Astrocyte of the spinal cord (primary cell): ENCODE measurements around the gene AUTS2.

ENCODE experiments used
- DNase-seq: peaks from one replicate; pipeline ENCODE4 v3.0.0; 2011; ENCODE audit warnings: low read depth, low spot score
- H3K4me3 ChIP-seq: 2 replicates; pipeline ENCODE4 v1.5.1; 2011; ENCODE audit warnings: low read depth, mild to moderate bottlenecking, low read length, moderate library complexity
- CTCF ChIP-seq: IDR thresholded peaks from 2 replicates; pipeline ENCODE4 v1.5.1; 2012; ENCODE audit warnings: low read depth, mild to moderate bottlenecking, low read length, inconsistent platforms
- in situ Hi-C: cut with HindIII; loops from 2 replicates; pipeline ENCODE4 v1.10.0; 2017; ENCODE audit warnings: low sequenced_read_pairs

The AUTS2 gene

GRCh38 chr7:70500261-70500660 lies 902.0 kb downstream of the AUTS2 start:
- no peak for TF ChIP-seq CTCF
- in situ Hi-C loops, result no loop called here
- H3K4me3 ChIP-seq, result no peak overlapping the region
- no peak for DNase-seq

DNA sequence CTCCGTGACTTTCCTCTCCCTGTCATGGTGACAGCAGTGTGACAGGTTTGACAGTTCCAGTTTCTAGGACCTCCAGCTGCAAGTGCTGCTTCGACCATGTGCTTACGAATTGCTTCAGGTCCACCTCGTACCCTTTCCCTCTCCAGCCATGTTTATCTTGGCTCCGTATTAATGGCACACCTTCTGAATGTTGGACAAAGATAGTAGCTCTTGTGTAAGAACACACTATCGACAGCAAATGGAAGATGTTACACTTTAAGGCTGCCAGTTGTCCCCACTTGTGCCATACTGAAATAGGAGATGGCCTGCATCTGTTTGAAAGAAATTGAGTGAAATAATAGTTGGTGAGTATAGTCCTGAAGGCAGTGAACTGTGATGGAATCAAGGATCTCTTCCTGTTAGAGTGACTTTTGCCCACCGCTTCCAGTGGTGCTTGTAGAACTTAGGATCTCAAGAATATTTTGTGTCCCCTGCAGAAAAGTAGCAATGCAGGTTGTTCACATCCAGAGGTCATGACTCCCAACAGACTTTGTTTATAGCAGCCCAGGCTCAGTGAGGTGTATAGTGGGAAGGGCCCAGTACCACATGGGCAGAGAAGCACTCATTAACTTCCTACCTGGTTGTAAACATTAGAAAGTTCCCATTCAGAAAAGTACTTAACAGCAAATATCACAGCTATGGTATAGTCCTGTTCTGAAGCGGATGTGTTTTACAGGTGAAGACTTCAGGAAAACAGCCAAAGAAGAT lies 904.0 kb downstream of the AUTS2 start:
- no peak for DNase-seq
- no peak for TF ChIP-seq CTCF
- H3K4me3 ChIP-seq, result no peak overlapping the region
- in situ Hi-C loops, result no loop called here

DNA sequence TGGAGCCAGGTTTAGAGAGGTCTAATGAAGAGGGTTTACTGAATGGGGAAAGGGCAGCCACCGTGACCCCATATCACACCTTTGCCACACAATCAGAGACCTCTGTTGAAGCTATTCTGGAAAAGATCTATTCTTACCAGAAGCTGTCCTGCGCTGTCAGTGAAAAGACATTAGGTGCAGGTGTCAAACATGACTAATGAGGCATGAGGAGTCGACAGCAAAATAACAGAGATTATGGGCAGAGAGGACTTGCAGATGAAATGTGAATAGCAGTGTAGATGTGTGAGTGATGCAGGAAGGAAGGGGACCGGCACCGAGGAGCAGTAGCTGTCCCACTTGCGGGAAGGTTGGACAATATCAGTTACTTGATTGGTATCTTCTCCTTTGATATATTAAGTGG lies 906.0 kb downstream of the AUTS2 start:
- in situ Hi-C loops, result no loop called here
- no peak for DNase-seq
- TF ChIP-seq CTCF, result no peak
- H3K4me3 ChIP-seq, result no peak overlapping the region

- no peak for TF ChIP-seq CTCF
- DNase-seq, result no peak
- in situ Hi-C loops, result no loop called here
- no peak overlapping the region for H3K4me3 ChIP-seq
Observed at GRCh38 chr7:70505468-70505867, 907.2 kb downstream of the AUTS2 start.

- in situ Hi-C loops, result no loop called here
- TF ChIP-seq CTCF, result no peak
- H3K4me3 ChIP-seq, result no peak overlapping the region
- no peak for DNase-seq
Observed at GRCh38 chr7:70505886-70506285, 907.6 kb downstream of the AUTS2 start.

DNA sequence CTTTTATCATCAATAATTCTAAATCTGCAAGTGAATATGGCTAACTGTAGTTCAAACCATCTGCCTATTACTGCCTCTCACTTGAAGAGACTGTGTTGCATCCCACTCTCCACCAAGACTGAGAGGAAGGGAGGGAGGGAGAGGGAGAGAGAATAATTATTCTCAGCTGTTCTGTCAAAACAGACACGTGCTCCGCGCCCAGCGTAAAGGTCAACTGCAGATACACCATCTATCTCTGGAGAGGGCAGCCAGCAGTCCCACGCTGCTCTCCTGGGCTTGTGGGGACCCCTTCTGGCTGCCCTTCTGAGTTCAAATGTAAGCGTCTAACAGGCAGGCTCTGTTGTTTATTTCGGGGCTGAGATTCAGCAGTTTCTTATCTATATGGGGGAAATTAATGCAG lies 908.2 kb downstream of the AUTS2 start:
- in situ Hi-C loops, result no loop called here
- TF ChIP-seq CTCF, result no peak
- DNase-seq, result no peak
- H3K4me3 ChIP-seq, result no peak overlapping the region
